ENCODE results near the gene CAMSAP3.

DNA sequence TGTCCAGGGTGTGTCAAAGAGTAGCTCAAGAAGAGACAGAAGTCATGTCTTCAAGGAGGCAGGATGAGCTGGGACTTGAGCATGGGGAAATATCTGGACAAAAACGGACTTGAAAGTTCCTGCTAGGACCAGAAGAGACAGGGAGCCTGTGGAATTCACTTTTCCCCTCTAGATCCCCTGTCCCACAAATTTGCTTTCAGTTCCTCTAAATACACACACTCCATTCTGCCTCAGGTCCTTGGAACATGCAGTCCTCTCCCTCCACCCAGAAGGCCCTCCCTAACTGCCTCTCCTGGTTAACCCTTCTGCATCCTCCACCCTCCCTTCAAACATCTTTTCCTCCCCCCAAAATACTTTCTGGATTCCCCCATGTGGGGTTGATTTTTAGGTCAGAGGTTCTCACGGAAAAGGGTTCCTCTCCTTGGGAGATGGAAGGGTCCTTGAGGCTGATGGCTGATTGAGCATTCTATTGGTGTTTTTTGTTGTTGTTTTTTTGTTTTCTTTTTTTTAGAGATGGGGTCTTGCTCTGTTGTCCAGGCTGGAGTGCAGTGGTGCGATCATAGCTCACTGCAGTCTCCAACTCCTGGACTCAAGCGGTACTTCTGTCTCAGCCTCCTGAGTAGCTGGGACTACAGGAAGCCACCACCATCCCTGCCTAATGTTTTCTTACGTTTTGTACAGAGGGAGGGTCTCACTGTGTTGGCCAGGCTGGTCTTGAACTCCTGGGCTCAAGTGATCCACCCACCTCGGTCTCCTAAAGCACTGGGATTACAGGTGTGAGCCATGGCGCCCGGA lies 66.3 kb downstream of the CAMSAP3 start:
- TF ChIP-seq, protein P1, sequence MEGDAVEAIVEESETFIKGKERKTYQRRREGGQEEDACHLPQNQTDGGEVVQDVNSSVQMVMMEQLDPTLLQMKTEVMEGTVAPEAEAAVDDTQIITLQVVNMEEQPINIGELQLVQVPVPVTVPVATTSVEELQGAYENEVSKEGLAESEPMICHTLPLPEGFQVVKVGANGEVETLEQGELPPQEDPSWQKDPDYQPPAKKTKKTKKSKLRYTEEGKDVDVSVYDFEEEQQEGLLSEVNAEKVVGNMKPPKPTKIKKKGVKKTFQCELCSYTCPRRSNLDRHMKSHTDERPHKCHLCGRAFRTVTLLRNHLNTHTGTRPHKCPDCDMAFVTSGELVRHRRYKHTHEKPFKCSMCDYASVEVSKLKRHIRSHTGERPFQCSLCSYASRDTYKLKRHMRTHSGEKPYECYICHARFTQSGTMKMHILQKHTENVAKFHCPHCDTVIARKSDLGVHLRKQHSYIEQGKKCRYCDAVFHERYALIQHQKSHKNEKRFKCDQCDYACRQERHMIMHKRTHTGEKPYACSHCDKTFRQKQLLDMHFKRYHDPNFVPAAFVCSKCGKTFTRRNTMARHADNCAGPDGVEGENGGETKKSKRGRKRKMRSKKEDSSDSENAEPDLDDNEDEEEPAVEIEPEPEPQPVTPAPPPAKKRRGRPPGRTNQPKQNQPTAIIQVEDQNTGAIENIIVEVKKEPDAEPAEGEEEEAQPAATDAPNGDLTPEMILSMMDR (IDR thresholded peaks at IDR 0.05; ENCODE audit: low read length), result no peak
- no peak for TF ChIP-seq EZH2 (optimal IDR thresholded peaks at IDR 0.05; ENCODE audit: low read depth, low read length)
- no peak for TF ChIP-seq EZH2phosphoT487 (IDR thresholded peaks at IDR 0.05; ENCODE audit: low read length)

Data from MM.1S (cell line).